ENCODE results near the gene IGSF3. TPM values are rescaled to one million over a fixed set of nuclear protein-coding genes. Genes with fewer than 3 reads are reported as not detected.

IGSF3 gene
- total RNA-seq, 1 donor from 2014 or later = 7.2 TPM

DNA sequence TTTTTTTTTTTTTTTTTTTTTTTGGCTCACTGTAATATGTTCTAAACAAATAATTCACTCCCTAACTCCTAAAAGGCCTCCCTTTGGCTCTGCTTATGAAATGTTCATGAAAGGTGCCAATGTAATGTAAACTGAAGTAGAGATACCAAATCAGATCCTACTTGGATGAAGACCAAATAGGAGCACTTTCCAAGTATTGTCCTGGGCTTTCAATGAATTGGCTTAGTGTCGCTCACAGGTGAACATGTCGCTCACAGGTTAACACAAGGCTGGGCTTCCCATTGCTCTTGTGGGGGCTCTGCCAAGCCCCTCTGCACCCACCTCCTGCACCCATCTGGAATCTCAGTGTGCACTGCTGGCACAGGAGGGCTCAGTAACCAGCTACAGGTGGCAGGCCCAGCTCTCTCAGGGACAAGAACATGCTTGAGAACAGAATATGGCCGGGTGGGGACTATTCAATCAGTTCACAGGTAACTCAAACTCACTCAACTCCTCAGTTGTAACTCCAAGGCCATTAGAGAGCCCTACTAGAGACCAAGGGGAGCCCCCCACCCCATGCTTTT is 86.1 kb downstream of the IGSF3 start:
- TF ChIP-seq CTCF (IDR thresholded peaks at IDR 0.05) = no peak
- ATAC-seq (ENCODE audit: low read depth) = no peak
- ChIA-PET POLR2A (no interaction called here), CTCF (no interaction called here)
- Mint-ChIP-seq H3K27ac (no peak overlapping the region), H3K36me3 (ENCODE audit: low read depth) (no peaks in the 10 kb centered on the region), H3K4me3 (no peak overlapping the region), H3K4me1 (peaks cover 7% of the 10 kb centered on the region), H3K9me3 (no peaks in the 10 kb centered on the region), H3K27me3 (no peaks in the 10 kb centered on the region)
- intact Hi-C loops (cut with micrococcal nuclease) = no loop called here
- DNase-seq = no peak

- Mint-ChIP-seq H3K4me1 (peaks cover under 1% of the 10 kb centered on the region), H3K36me3 (ENCODE audit: low read depth) (no peaks in the 10 kb centered on the region), H3K27me3 (no peaks in the 10 kb centered on the region), H3K27ac (no peak overlapping the region), H3K4me3 (no peak overlapping the region), H3K9me3 (no peaks in the 10 kb centered on the region)
- intact Hi-C loops (cut with micrococcal nuclease) = no loop called here
- DNase-seq (no peak), ATAC-seq (ENCODE audit: low read depth) (no peak)
- CTCF ChIA-PET = no interaction called here
- TF ChIP-seq CTCF (IDR thresholded peaks at IDR 0.05) = no peak
- POLR2A ChIA-PET = no interaction called here
These were observed 86.8 kb downstream of the IGSF3 start for GRCh38 chr1:116580446-116581322.

DNA sequence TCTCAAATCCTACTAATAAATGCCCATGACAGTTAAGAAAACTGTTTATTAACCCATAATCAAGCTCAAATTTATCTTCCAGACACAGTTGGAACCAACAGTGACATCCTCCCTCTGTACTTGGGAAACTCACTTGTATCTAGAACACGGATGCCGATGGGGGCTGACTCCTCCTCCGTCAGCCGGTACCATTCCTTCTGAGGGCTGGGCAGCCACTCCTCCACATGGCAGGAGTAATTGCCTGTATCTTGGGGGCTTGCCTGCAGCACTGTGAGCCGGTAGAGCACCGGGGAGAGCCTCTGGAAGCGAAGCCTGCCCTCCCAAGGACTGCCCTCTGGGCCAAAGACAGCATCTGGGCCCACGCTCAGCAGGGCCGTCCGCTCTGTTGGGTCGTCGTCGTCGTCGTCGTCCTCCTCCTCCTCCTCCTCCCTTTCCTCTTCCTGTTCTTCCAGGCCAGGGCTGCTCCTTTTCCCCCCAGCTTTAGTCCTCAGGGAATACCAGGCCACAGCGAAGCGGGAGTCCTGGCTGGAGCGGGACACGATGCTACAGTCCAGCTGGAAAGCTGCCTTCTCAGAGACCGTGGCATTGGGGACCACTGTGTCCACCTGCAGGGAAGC is 88.2 kb downstream of the IGSF3 start:
- intact Hi-C loops (cut with micrococcal nuclease) = loop anchor here (10.0 kb wide), 2 partner anchors 355 to 785 kb away; partner anchors contain the start of gene MAN1A2
- ChIA-PET POLR2A (no interaction called here), CTCF (no interaction called here)
- no peak overlapping the region for H3K27ac Mint-ChIP-seq
- ATAC-seq (ENCODE audit: low read depth) = no peak
- TF ChIP-seq CTCF (IDR thresholded peaks at IDR 0.05) = no peak
- H3K27me3 Mint-ChIP-seq = no peaks in the 10 kb centered on the region
- peaks cover 7% of the 10 kb centered on the region for H3K4me1 Mint-ChIP-seq
- no peak overlapping the region for H3K4me3 Mint-ChIP-seq
- DNase-seq = no peak
- H3K36me3 Mint-ChIP-seq (ENCODE audit: low read depth) = no peaks in the 10 kb centered on the region
- H3K9me3 Mint-ChIP-seq = no peaks in the 10 kb centered on the region

DNA sequence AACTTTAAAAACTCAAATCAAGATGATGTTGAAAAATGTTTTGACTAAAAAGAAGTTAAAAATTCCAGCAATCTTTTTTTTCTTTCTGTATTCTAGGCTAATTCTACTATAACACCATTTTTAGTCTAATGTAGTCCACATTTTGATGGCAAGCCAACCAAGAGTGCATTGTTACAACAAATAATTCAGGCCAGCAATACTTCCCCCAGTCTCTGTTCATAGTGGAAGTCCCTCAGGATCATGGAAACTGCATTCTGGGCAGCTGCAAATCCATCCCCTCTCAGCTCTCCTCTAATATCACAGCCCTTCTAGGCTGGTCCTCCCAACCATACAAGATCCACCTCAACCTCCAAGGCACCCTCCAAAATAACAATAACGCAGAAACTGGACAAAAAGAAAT is 89.0 kb downstream of the IGSF3 start:
- H3K27me3 Mint-ChIP-seq = no peaks in the 10 kb centered on the region
- no peaks in the 10 kb centered on the region for H3K9me3 Mint-ChIP-seq
- peaks cover 15% of the 10 kb centered on the region for H3K4me1 Mint-ChIP-seq
- H3K36me3 Mint-ChIP-seq (ENCODE audit: low read depth) = no peaks in the 10 kb centered on the region
- ChIA-PET CTCF (interaction anchor here (1.1 to 3.2 kb wide), 2 partner anchors 18 to 240 kb away, joined by 3 to 13 read pairs; no protein-coding TSS in a partner anchor), POLR2A (no interaction called here)
- H3K27ac Mint-ChIP-seq = no peak overlapping the region
- TF ChIP-seq CTCF (IDR thresholded peaks at IDR 0.05) = no peak
- DNase-seq (no peak), ATAC-seq (ENCODE audit: low read depth) (no peak)
- no peak overlapping the region for H3K4me3 Mint-ChIP-seq
- intact Hi-C loops (cut with micrococcal nuclease) = loop anchor here (10.0 kb wide), 2 partner anchors 356 to 786 kb away; partner anchors contain the start of gene MAN1A2

Data from activated B cell treated with CpG ODN at 0.5 μM for 24 hours (primary cell).